ACC112 (cell line): ENCODE measurements around the gene TULP1.
"Not testable (repeated sequence)": the region's sequence is repeated elsewhere in the genome, so short reads cannot be mapped to it uniquely, and the experiment has no call there.

Experiments used
- H2AFZ ChIP-seq: fragments of 200-600 bp; sonication (generic); one replicate; pipeline ENCODE4 v1.6.0; 2017; ENCODE audit warnings: antibody characterized with exemption, low read length; ENCODE audit not compliant: unreplicated experiment
- H3K27ac ChIP-seq: fragments of 200-600 bp; sonication (generic); 2 replicates; pipeline ENCODE4 v1.5.1; 2014; ENCODE audit warnings: low read depth, mild to moderate bottlenecking, antibody characterized with exemption, low read length, moderate library complexity
- H3K27me3 ChIP-seq: fragments of 200-600 bp; sonication (generic); 2 replicates; pipeline ENCODE4 v1.6.1; 2014; ENCODE audit warnings: mild to moderate bottlenecking, antibody characterized with exemption, low read length, moderate library complexity, mixed read lengths; ENCODE audit not compliant: insufficient read depth
- H3K36me3 ChIP-seq: fragments of 200-600 bp; sonication (generic); 2 replicates; pipeline ENCODE4 v1.6.1; 2016; ENCODE audit warnings: mild to moderate bottlenecking, antibody characterized with exemption, low read length, moderate library complexity, mixed read lengths; ENCODE audit not compliant: insufficient read depth
- H3K4me1 ChIP-seq: fragments of 200-600 bp; sonication (generic); one replicate; pipeline ENCODE4 v1.6.1; 2016; ENCODE audit warnings: low read length, mixed read lengths; ENCODE audit not compliant: insufficient read depth, unreplicated experiment, control insufficient read depth
- H3K4me3 ChIP-seq: fragments of 200-600 bp; sonication (generic); 2 replicates; pipeline ENCODE4 v1.5.1; 2014; ENCODE audit warnings: mild to moderate bottlenecking, low read depth, low read length
- H3K79me2 ChIP-seq: fragments of 200-600 bp; sonication (generic); one replicate; pipeline ENCODE4 v1.6.0; 2016; ENCODE audit warnings: low read length; ENCODE audit not compliant: control insufficient read depth, unreplicated experiment, insufficient read depth

Gene TULP1

GRCh38 chr6:35521235-35521634, 8.5 kb upstream of the TULP1 start:
- Histone ChIP-seq H3K4me3 (no peak overlapping the region), H3K27ac (no peak overlapping the region), H3K79me2 (no peaks in the 10 kb centered on the region), H3K27me3 (no peaks in the 10 kb centered on the region), H2AFZ (no peak overlapping the region), H3K4me1 (no peaks in the 10 kb centered on the region), H3K36me3 (no peaks in the 10 kb centered on the region)

- Histone ChIP-seq H2AFZ (no peak overlapping the region), H3K4me3 (no peak overlapping the region), H3K27me3 (no peaks in the 10 kb centered on the region), H3K79me2 (no peaks in the 10 kb centered on the region), H3K36me3 (no peaks in the 10 kb centered on the region), H3K4me1 (no peaks in the 10 kb centered on the region), H3K27ac (no peak overlapping the region)
These were observed 6.8 kb upstream of the TULP1 start for GRCh38 chr6:35519313-35520015.

GRCh38 chr6:35518566-35519312, 6.0 kb upstream of the TULP1 start:
- Histone ChIP-seq H3K36me3 (no peaks in the 10 kb centered on the region), H3K79me2 (no peaks in the 10 kb centered on the region), H3K27me3 (no peaks in the 10 kb centered on the region), H2AFZ (no peak overlapping the region), H3K4me1 (no peaks in the 10 kb centered on the region), H3K4me3 (no peak overlapping the region), H3K27ac (no peak overlapping the region)

GRCh38 chr6:35517978-35518377, 5.3 kb upstream of the TULP1 start:
- H3K4me3 ChIP-seq, H3K79me2 ChIP-seq, H3K27ac ChIP-seq, H3K36me3 ChIP-seq, H3K27me3 ChIP-seq, H2AFZ ChIP-seq, H3K4me1 ChIP-seq: not testable (repeated sequence)

GRCh38 chr6:35516712-35517111, 4.0 kb upstream of the TULP1 start:
- Histone ChIP-seq H3K27ac (no peak overlapping the region), H3K27me3 (peaks cover 8% of the 10 kb centered on the region; the same call in 1 of the 2 replicates), H2AFZ (no peak overlapping the region), H3K4me3 (no peak overlapping the region), H3K36me3 (no peaks in the 10 kb centered on the region), H3K79me2 (no peaks in the 10 kb centered on the region), H3K4me1 (no peaks in the 10 kb centered on the region)

GRCh38 chr6:35515939-35516338, 3.2 kb upstream of the TULP1 start:
- H3K79me2 ChIP-seq, H3K36me3 ChIP-seq, H3K4me1 ChIP-seq, H2AFZ ChIP-seq, H3K4me3 ChIP-seq, H3K27ac ChIP-seq: not testable (repeated sequence)
- H3K27me3 ChIP-seq = peaks cover 15% of the 10 kb centered on the region; the same call in 1 of the 2 replicates

- no peak overlapping the region for H2AFZ ChIP-seq
- peaks cover 15% of the 10 kb centered on the region; the same call in 1 of the 2 replicates for H3K27me3 ChIP-seq
- no peaks in the 10 kb centered on the region for H3K4me1 ChIP-seq
- H3K4me3 ChIP-seq = no peak overlapping the region
- no peaks in the 10 kb centered on the region for H3K79me2 ChIP-seq
- no peak overlapping the region for H3K27ac ChIP-seq
- H3K36me3 ChIP-seq = no peaks in the 10 kb centered on the region
These were observed 1.9 kb upstream of the TULP1 start for GRCh38 chr6:35514587-35514986.

- Histone ChIP-seq H3K27ac (no peak overlapping the region), H3K4me3 (no peak overlapping the region), H3K4me1 (peaks cover 5% of the 10 kb centered on the region), H3K36me3 (no peaks in the 10 kb centered on the region), H2AFZ (no peak overlapping the region), H3K27me3 (peaks cover 15% of the 10 kb centered on the region; the same call in 1 of the 2 replicates), H3K79me2 (no peaks in the 10 kb centered on the region)
These were observed 690 bp downstream of the TULP1 start for GRCh38 chr6:35512006-35512405.

- no peak overlapping the region for H3K4me3 ChIP-seq
- no peak overlapping the region for H2AFZ ChIP-seq
- H3K27me3 ChIP-seq = peaks cover 15% of the 10 kb centered on the region; the same call in 1 of the 2 replicates
- H3K36me3 ChIP-seq = no peaks in the 10 kb centered on the region
- H3K4me1 ChIP-seq = peaks cover 5% of the 10 kb centered on the region
- H3K27ac ChIP-seq = no peak overlapping the region
- H3K79me2 ChIP-seq = no peaks in the 10 kb centered on the region
These were observed 1.1 kb downstream of the TULP1 start for GRCh38 chr6:35511562-35511941.

- Histone ChIP-seq H3K79me2 (no peaks in the 10 kb centered on the region), H3K36me3 (no peaks in the 10 kb centered on the region), H3K4me1 (peaks cover 5% of the 10 kb centered on the region), H3K27ac (no peak overlapping the region), H3K27me3 (peaks cover 15% of the 10 kb centered on the region; the same call in 1 of the 2 replicates), H3K4me3 (no peak overlapping the region), H2AFZ (no peak overlapping the region)
These were observed 1.7 kb downstream of the TULP1 start for GRCh38 chr6:35510916-35511561.
